Measurements from ENCODE around the gene BAIAP2.

Gene BAIAP2

GRCh38 chr17:81163703-81164370, 128.9 kb downstream of the BAIAP2 start:
- no peak for DNase-seq

- no peak for DNase-seq
These were observed 129.7 kb downstream of the BAIAP2 start for GRCh38 chr17:81164371-81165245.

GRCh38 chr17:81165246-81166032, 130.5 kb downstream of the BAIAP2 start, which contains the start of gene PVALEF:
PVALEF (plus strand) TSS chr17:81165507; CDS start chr17:81181227, 15,720 bp downstream.
- no peak for DNase-seq

- DNase-seq: no peak
These were observed 131.1 kb downstream of the BAIAP2 start, which contains the start of gene AATK for GRCh38 chr17:81166033-81166492. AATK (minus strand) TSS chr17:81166221; CDS start chr17:81165992, 229 bp downstream.
